HUES6 (cell line): Measurements from ENCODE around the gene CACNA1B.

Experiments used
- H3K27ac ChIP-seq: 2 replicates; pipeline ENCODE4 v1.7.0; 2013; ENCODE audit warnings: low read depth, mild to moderate bottlenecking, low read length, inconsistent platforms
- H3K27me3 ChIP-seq: 2 replicates; pipeline ENCODE4 v1.6.1; 2013; ENCODE audit warnings: low read length; ENCODE audit not compliant: control insufficient read depth, insufficient read depth
- H3K36me3 ChIP-seq: 2 replicates; pipeline ENCODE4 v1.6.1; 2013; ENCODE audit warnings: low read length; ENCODE audit not compliant: control insufficient read depth, insufficient read depth
- H3K4me1 ChIP-seq: 2 replicates; pipeline ENCODE4 v1.6.1; 2013; ENCODE audit warnings: low read length; ENCODE audit not compliant: control insufficient read depth, insufficient read depth
- H3K4me3 ChIP-seq: 2 replicates; pipeline ENCODE4 v1.5.1; 2013; ENCODE audit warnings: low read depth, low read length
- H3K9ac ChIP-seq: one replicate; pipeline ENCODE4 v1.6.1; 2013; ENCODE audit warnings: mild to moderate bottlenecking, low read length
- H3K9me3 ChIP-seq: 2 replicates; pipeline ENCODE4 v1.6.1; 2013; ENCODE audit warnings: low read depth, low read length; ENCODE audit not compliant: control insufficient read depth, insufficient read depth

CACNA1B gene

DNA sequence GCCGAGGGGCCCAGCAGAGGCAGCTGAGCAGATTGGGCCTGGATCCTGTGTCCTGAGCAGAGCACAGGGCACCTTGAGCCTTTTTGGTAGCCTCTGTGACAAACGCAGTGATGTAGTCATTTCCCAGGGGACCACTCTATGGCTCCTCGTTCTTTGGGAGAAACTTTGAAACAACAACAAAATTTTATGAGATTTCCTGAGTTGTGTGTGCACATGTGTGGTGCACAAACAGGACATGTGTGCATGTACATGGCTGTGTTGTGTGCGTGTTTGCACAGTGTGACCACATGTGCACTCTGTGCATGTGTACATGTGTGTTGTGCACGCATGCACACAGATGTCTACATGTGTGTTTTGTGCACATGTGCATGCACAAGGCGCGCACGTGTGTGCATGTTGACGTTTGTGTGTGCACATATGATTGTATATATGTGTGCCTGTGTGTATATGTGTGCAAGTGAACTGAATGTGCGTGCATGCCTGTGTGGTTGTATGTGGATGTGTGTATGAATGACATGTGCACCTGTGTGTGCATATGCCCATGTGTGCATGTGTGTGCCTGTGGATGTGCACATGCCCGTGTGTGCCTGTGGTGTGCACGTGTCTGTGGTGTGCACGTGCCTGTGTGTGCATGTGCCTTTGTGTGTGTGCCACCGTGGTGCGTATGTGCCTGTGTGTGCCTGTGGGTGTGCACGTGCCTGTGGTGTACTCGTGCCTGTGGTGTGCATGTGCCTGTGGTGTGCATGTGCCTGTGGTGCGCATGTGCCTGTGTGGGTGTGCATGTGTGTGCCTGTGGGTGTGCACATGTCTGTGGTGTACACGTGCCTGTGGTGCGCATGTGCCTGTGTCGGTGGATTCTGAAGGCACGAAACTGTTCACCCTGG lies 221.6 kb downstream of the CACNA1B start:
- H3K27me3 ChIP-seq, result no peaks in the 10 kb centered on the region
- no peak overlapping the region for H3K27ac ChIP-seq
- no peak overlapping the region for H3K9ac ChIP-seq
- no peaks in the 10 kb centered on the region for H3K4me1 ChIP-seq
- H3K9me3 ChIP-seq, result peaks cover under 1% of the 10 kb centered on the region; the same call in 1 of the 2 replicates
- H3K36me3 ChIP-seq, result no peaks in the 10 kb centered on the region
- H3K4me3 ChIP-seq, result no peak overlapping the region

- Histone ChIP-seq H3K4me3 (no peak overlapping the region), H3K9me3 (no peaks in the 10 kb centered on the region), H3K27me3 (no peaks in the 10 kb centered on the region), H3K9ac (no peak overlapping the region), H3K27ac (no peak overlapping the region), H3K4me1 (no peaks in the 10 kb centered on the region), H3K36me3 (no peaks in the 10 kb centered on the region)
These were observed 222.4 kb downstream of the CACNA1B start for GRCh38 chr9:138099803-138100598.

DNA sequence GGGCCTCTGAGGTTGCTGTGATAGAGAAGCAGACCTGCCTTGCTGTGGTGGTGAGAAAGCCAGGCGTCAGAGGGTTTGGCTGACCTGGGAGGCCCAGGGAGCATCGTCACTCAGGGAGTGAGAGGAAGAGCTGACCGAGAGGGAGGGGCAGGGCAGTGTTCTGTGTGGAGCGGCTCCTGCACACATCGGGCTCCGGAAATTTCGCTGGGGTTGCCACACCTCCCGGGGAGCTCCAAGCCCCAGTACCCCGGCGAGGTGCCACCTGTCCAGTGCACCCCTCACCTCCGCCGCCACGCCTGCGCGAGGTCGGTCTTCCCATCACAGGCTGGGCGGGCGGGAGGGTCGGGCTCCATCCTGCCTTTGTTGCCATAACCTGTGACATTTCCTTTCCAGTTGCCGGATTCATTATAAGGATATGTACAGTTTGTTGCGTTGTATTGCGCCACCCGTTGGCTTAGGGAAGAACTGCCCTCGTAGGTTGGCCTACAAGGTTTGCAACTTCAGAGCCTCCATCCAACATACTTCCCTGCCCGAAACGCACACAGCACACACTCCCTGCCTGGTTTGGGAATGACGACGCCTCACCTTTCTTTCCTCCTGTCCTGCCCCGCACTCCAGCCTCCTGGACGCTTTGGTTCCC lies 223.2 kb downstream of the CACNA1B start:
- H3K27me3 ChIP-seq, result no peaks in the 10 kb centered on the region
- H3K36me3 ChIP-seq, result no peaks in the 10 kb centered on the region
- H3K4me1 ChIP-seq, result no peaks in the 10 kb centered on the region
- no peaks in the 10 kb centered on the region for H3K9me3 ChIP-seq
- H3K27ac ChIP-seq, result no peak overlapping the region
- H3K4me3 ChIP-seq, result no peak overlapping the region
- no peak overlapping the region for H3K9ac ChIP-seq

DNA sequence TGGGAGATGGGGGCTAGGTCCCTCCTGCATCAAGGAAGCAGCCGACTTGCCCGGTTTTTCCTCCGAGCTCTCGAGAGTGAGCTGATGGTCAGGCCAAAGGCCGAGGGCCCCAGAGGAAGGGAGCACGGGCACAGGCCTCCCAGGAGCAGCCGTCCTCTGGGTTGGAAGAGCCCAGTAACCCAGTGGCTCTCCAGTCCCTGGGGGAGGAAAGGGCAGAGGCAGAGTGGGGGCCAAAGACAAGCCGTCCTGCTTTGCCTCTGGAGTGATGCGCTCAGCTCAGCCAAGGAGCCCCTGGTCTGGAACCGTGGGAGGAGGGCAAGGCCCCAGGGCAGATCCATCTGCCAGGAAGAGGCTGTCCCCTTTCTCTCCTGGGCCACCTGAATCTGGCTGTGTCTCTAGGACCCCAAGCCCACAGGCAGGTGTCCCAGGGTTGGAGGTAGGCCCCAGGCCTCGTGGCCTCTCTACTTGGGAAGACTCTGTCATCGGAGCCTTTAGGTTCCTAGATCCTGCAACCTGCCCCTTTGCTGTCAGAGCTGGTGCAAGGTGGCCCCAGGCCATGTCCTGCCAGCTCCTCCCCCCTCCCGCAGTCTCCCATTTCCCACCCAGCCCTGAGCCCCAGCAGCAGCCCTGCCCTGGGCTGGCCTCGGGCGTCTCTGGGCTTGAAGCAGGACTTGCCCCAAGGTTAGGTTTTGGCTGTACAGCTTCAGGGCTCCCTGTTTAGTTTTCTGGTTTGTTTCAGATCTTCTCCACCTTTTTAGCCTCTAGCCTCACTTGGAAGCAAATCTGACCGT lies 224.1 kb downstream of the CACNA1B start:
- Histone ChIP-seq H3K9ac (no peak overlapping the region), H3K4me3 (no peak overlapping the region), H3K9me3 (no peaks in the 10 kb centered on the region), H3K27me3 (no peaks in the 10 kb centered on the region), H3K27ac (no peak overlapping the region), H3K4me1 (no peaks in the 10 kb centered on the region), H3K36me3 (no peaks in the 10 kb centered on the region)

DNA sequence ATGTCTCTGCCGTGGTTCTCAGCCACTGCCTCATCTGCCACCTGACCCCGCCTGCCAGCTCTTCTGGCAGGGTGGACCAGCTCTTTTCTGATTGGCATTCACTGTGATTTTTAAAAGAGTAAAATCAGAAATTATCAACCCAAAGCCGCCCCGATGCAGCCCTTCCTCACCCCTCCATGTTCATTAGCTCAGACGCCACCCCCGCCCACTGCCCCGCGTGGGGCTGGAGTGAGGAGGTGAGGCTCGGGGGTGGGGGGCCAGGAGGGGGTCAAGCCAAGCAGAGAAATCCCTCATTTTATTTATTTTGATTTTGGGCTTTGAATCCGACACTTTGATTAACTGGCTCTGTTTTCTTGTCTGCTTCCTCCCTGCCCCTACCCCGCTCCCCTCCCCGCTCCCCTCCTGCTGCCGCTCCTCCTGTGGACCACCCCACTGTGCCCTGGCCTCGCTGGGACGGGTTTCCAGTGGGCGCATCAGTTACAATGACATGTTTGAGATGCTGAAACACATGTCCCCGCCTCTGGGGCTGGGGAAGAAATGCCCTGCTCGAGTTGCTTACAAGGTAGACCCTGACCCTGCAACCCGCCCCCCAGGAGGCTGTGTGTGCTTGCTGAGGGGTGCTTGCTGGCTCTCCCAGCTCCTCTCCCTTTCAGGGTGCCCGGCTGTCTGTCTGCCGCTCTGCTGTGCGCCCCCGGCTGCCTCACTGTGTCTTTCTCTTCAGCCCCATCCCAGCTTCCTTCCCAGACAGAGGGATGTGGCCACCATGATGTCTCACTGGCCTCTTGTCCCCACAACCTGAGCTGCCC lies 224.9 kb downstream of the CACNA1B start:
- H3K4me3 ChIP-seq, result no peak overlapping the region
- H3K4me1 ChIP-seq, result no peaks in the 10 kb centered on the region
- H3K27ac ChIP-seq, result no peak overlapping the region
- no peak overlapping the region for H3K9ac ChIP-seq
- H3K36me3 ChIP-seq, result no peaks in the 10 kb centered on the region
- H3K27me3 ChIP-seq, result no peaks in the 10 kb centered on the region
- H3K9me3 ChIP-seq, result no peaks in the 10 kb centered on the region

- no peak overlapping the region for H3K9ac ChIP-seq
- no peak overlapping the region for H3K27ac ChIP-seq
- H3K9me3 ChIP-seq, result no peaks in the 10 kb centered on the region
These were observed 225.7 kb downstream of the CACNA1B start for GRCh38 chr9:138103111-138103848.

GRCh38 chr9:138103849-138104206 lies 226.2 kb downstream of the CACNA1B start:
- H3K27ac ChIP-seq, result no peak overlapping the region
- H3K9me3 ChIP-seq, result no peaks in the 10 kb centered on the region
- H3K36me3 ChIP-seq, result no peaks in the 10 kb centered on the region
- H3K9ac ChIP-seq, result no peak overlapping the region
- H3K4me3 ChIP-seq, result no peak overlapping the region
- no peaks in the 10 kb centered on the region for H3K4me1 ChIP-seq
- H3K27me3 ChIP-seq, result no peaks in the 10 kb centered on the region

More at GRCh38 chr9:138103111-138103848, 225.7 kb downstream of the CACNA1B start:
- H3K36me3 ChIP-seq, result no peaks in the 10 kb centered on the region
- no peaks in the 10 kb centered on the region for H3K4me1 ChIP-seq
- H3K4me3 ChIP-seq, result no peak overlapping the region
- no peaks in the 10 kb centered on the region for H3K27me3 ChIP-seq

GRCh38 chr9:138104251-138105122 lies 226.9 kb downstream of the CACNA1B start:
- H3K27me3 ChIP-seq, result no peaks in the 10 kb centered on the region
- no peak overlapping the region for H3K27ac ChIP-seq
- no peak overlapping the region for H3K9ac ChIP-seq
- no peaks in the 10 kb centered on the region for H3K36me3 ChIP-seq
- no peaks in the 10 kb centered on the region for H3K4me1 ChIP-seq
- H3K9me3 ChIP-seq, result no peaks in the 10 kb centered on the region
- no peak overlapping the region for H3K4me3 ChIP-seq

- H3K27ac ChIP-seq, result no peak overlapping the region
- no peaks in the 10 kb centered on the region for H3K9me3 ChIP-seq
- H3K4me1 ChIP-seq, result no peaks in the 10 kb centered on the region
- H3K4me3 ChIP-seq, result no peak overlapping the region
- no peak overlapping the region for H3K9ac ChIP-seq
- no peaks in the 10 kb centered on the region for H3K36me3 ChIP-seq
- no peaks in the 10 kb centered on the region for H3K27me3 ChIP-seq
These were observed 227.5 kb downstream of the CACNA1B start for GRCh38 chr9:138105123-138105415.
